K562 (cell line): ENCODE data around the gene NRXN2.

Experiments
- MLX ChIP-seq, 2 experiments: fragments of 450-650 bp in 1 of 2; sonication (generic) in 1 of 2; formaldehyde crosslinking; conservative IDR thresholded peaks; 2 replicates each; pipeline versions ENCODE4 v1.4.0 to v1.8.1; 2020 to 2022; ENCODE audit warnings: mild to moderate bottlenecking in 1 of 2, missing genetic modification reagents in 1 of 2
- PHF20 ChIP-seq: fragments of 450-650 bp; IDR thresholded peaks from 2 replicates; pipeline ENCODE4 v1.6.1; 2018; ENCODE audit not compliant: partially characterized antibody
- POLR2A ChIP-seq: fragments of 450-650 bp; conservative IDR thresholded peaks from 2 replicates; pipeline ENCODE4 v1.6.1; 2016
- TAF9B ChIP-seq: fragments of 450-650 bp; IDR thresholded peaks from 2 replicates; pipeline ENCODE4 v1.6.1; 2018; ENCODE audit warnings: mild to moderate bottlenecking; ENCODE audit not compliant: partially characterized antibody
- ZBTB34 ChIP-seq: fragments of 250-450 bp; sonication (Bioruptor Pico); IDR thresholded peaks from 2 replicates; pipeline ENCODE4 v1.8.0; 2021; ENCODE audit warnings: mild to moderate bottlenecking, moderate library complexity
- ZNF143 ChIP-seq: sonication (generic); formaldehyde crosslinking; IDR thresholded peaks from 2 replicates; pipeline ENCODE4 v1.9.0; 2022; ENCODE audit warnings: mild to moderate bottlenecking, missing genetic modification reagents
- ZNF449 ChIP-seq: fragments of 250-450 bp; sonication (Bioruptor Pico); IDR thresholded peaks from 2 replicates; pipeline ENCODE4 v1.8.0; 2022; ENCODE audit warnings: moderate library complexity, mild to moderate bottlenecking, inconsistent platforms
- TF ChIP-seq, protein P1 (sequence below), 3 experiments: IDR thresholded peaks in 2 of 3; conservative IDR thresholded peaks in 1 of 3; 2 replicates each; pipeline ENCODE4 v1.5.1; 2011 to 2012; ENCODE audit warnings: low read length in 3 of 3, mild to moderate bottlenecking in 3 of 3, control low read depth in 2 of 3, improper control_type of control experiment in 1 of 3, inconsistent platforms in 1 of 3, low read depth in 1 of 3, mixed read lengths in 1 of 3, moderate library complexity in 1 of 3; ENCODE audit not compliant: insufficient read depth in 2 of 3

GRCh38 chr11:64628596-64628995 lies 94.4 kb downstream of the NRXN2 start:
- TF ChIP-seq, protein P1, sequence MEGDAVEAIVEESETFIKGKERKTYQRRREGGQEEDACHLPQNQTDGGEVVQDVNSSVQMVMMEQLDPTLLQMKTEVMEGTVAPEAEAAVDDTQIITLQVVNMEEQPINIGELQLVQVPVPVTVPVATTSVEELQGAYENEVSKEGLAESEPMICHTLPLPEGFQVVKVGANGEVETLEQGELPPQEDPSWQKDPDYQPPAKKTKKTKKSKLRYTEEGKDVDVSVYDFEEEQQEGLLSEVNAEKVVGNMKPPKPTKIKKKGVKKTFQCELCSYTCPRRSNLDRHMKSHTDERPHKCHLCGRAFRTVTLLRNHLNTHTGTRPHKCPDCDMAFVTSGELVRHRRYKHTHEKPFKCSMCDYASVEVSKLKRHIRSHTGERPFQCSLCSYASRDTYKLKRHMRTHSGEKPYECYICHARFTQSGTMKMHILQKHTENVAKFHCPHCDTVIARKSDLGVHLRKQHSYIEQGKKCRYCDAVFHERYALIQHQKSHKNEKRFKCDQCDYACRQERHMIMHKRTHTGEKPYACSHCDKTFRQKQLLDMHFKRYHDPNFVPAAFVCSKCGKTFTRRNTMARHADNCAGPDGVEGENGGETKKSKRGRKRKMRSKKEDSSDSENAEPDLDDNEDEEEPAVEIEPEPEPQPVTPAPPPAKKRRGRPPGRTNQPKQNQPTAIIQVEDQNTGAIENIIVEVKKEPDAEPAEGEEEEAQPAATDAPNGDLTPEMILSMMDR (IDR thresholded peaks at IDR 0.05 in 2 of 3, conservative IDR thresholded peaks at IDR 0.05 in 1 of 3; ENCODE audit: insufficient read depth in 2 of 3, low read depth in 1 of 3, low read length in 3 of 3) = no peak
- TF ChIP-seq PHF20 = no peak
- TF ChIP-seq POLR2A = no peak
- no peak for TF ChIP-seq MLX (CRISPR knock-in tag; conservative IDR thresholded peaks at IDR 0.05)
- no peak for TF ChIP-seq ZBTB34 (CRISPR knock-in tag)
- no peak for TF ChIP-seq TAF9B
- TF ChIP-seq ZNF449 (CRISPR knock-in tag) = no peak
- no peak for TF ChIP-seq ZNF143 (CRISPR knock-in tag)
